Panc1 (cell line): Measurements from ENCODE around the gene LRRC42. TPM values are rescaled to one million over a fixed set of nuclear protein-coding genes. Genes with fewer than 3 reads are reported as not detected.

Source experiments
- ATAC-seq: fragments of 200-7000 bp; cut with Tn5 transposase; 2 replicates; pipeline ENCODE4 v1.9.1; 2020; ENCODE audit warnings: mild to moderate bottlenecking, moderate library complexity
- BruUV-seq: library from RNA; stranded (reverse); fragments of 400-500 nt; replicated peaks from 2 replicates; lab custom pipeline; 2021; lab: Mats Ljungman, UMichigan
- CTCF ChIA-PET: fragments of 300-600 bp; sonication (Branson Sonifier 250); formaldehyde crosslinking; loops from one replicate; lab custom pipeline; 2022; ENCODE audit warnings: antibody characterized with exemption; lab: Charles Lee
- POLR2A ChIA-PET: fragments of 300-600 bp; sonication (Branson Sonifier 250); formaldehyde crosslinking; loops from one replicate; lab custom pipeline; 2022; ENCODE audit warnings: antibody characterized with exemption; lab: Charles Lee
- DNase-seq: peaks from one replicate; pipeline ENCODE4 v3.0.0-alpha.2; 2010; ENCODE audit warnings: low read depth, low spot score
- H3K27ac ChIP-seq: 2 replicates; pipeline ENCODE4 v1.5.1; 2011; ENCODE audit warnings: mild to moderate bottlenecking, low read length, inconsistent platforms
- H3K27me3 ChIP-seq: fragments of 200-500 bp; sonication (Bioruptor generic); 2 replicates; pipeline ENCODE4 v1.6.0; 2014; ENCODE audit warnings: low read length, inconsistent platforms; ENCODE audit not compliant: control insufficient read depth, insufficient read depth
- H3K36me3 ChIP-seq: fragments of 200-500 bp; sonication (Bioruptor generic); 2 replicates; pipeline ENCODE4 v1.5.1; 2014; ENCODE audit warnings: inconsistent platforms, mild to moderate bottlenecking, low read length, moderate library complexity; ENCODE audit not compliant: control insufficient read depth, insufficient read depth
- H3K4me1 ChIP-seq: 2 replicates; pipeline ENCODE4 v1.5.1; 2011; ENCODE audit warnings: inconsistent platforms, mild to moderate bottlenecking, low read length, moderate library complexity; ENCODE audit not compliant: control insufficient read depth, insufficient read depth
- H3K4me3 ChIP-seq, 2 experiments: 2 replicates each; pipeline ENCODE4 v1.5.1; 2011 to 2012; ENCODE audit warnings: low read depth in 2 of 2, low read length in 2 of 2, mild to moderate bottlenecking in 2 of 2, inconsistent platforms in 1 of 2, moderate library complexity in 1 of 2
- H3K9me3 ChIP-seq: fragments of 200-500 bp; sonication (Bioruptor generic); 2 replicates; pipeline ENCODE4 v1.5.1; 2014; ENCODE audit warnings: low read depth, mild to moderate bottlenecking, inconsistent platforms, low read length, moderate library complexity; ENCODE audit not compliant: control insufficient read depth, insufficient read depth
- CTCF ChIP-seq: fragments of 450-650 bp; IDR thresholded peaks from 2 replicates; pipeline ENCODE4 v1.5.1; 2017; ENCODE audit warnings: mild to moderate bottlenecking
- POLR2AphosphoS5 ChIP-seq: IDR thresholded peaks from 2 replicates; pipeline ENCODE4 v1.6.1; 2012; ENCODE audit warnings: mild to moderate bottlenecking, low read depth, low read length, moderate library complexity
- REST ChIP-seq, 2 experiments: IDR thresholded peaks; 2 replicates each; pipeline ENCODE4 v1.6.1; 2011 to 2012; ENCODE audit warnings: low read depth in 2 of 2, control low read depth in 1 of 2, low read length in 1 of 2, mild to moderate bottlenecking in 1 of 2, moderate library complexity in 1 of 2; ENCODE audit not compliant: insufficient read depth in 1 of 2
- SIN3A ChIP-seq: IDR thresholded peaks from 2 replicates; pipeline ENCODE4 v1.6.1; 2012; ENCODE audit warnings: low read depth, mild to moderate bottlenecking, low read length, moderate library complexity, borderline replicate concordance; ENCODE audit not compliant: insufficient read depth
- TCF7L2 ChIP-seq: IDR thresholded peaks from 2 replicates; pipeline ENCODE4 v1.6.1; 2011; ENCODE audit warnings: mild to moderate bottlenecking, low read depth, low read length, inconsistent platforms
- in situ Hi-C: cut with HindIII; loops from 2 replicates; pipeline ENCODE4 v1.10.0; 2016; ENCODE audit warnings: low sequenced_read_pairs, low pct_unique_long_range_greater_than_20kb
- intact Hi-C: fragments of 100-400 bp; cut with micrococcal nuclease; formaldehyde crosslinking; loops from one replicate; pipeline ENCODE4 v1.10.0; 2022; ENCODE audit not compliant: unreplicated experiment
- total RNA-seq: library from RNA; stranded (reverse); gene quantifications from one replicate; pipeline ENCODE4 v1.2.1, GENCODE V29; 2021; ENCODE audit not compliant: unreplicated experiment

LRRC42 gene
- total RNA-seq, 1 experiment from 2014 or later = 41.0 TPM

- ChIA-PET POLR2A (interaction anchor here (0.6 kb wide), 1 partner anchor 508 kb away, joined by 4 read pairs; no protein-coding TSS in a partner anchor), CTCF (no interaction called here)
- no TSS peak for BruUV-seq
These were observed 5.5 kb downstream of the LRRC42 start for GRCh38 chr1:53951697-53952096.

GRCh38 chr1:53954128-53954527 is 8.0 kb downstream of the LRRC42 start:
- Histone ChIP-seq H3K27me3 (no peaks in the 10 kb centered on the region), H3K4me1 (peaks cover 6% of the 10 kb centered on the region), H3K36me3 (peaks cover 15% of the 10 kb centered on the region; the same call in 1 of the 2 replicates), H3K27ac (no peak overlapping the region), H3K4me3 (no peak overlapping the region), H3K9me3 (no peaks in the 10 kb centered on the region)
- no peak for TF ChIP-seq TCF7L2
- DNase-seq (no peak), ATAC-seq (no peak)
- in situ Hi-C loops = no loop called here
- BruUV-seq = no TSS peak
- CTCF ChIA-PET = no interaction called here
- intact Hi-C loops = no loop called here
- POLR2A ChIA-PET = interaction anchor here (0.8 kb wide), 1 partner anchor 9 kb away, joined by 3 read pairs; the partner anchor contains the start of gene IFT25

More at GRCh38 chr1:53951697-53952096, 5.5 kb downstream of the LRRC42 start:
- in situ Hi-C loops (no loop called here), intact Hi-C loops (no loop called here)
- Histone ChIP-seq H3K9me3 (no peaks in the 10 kb centered on the region), H3K27me3 (no peaks in the 10 kb centered on the region), H3K36me3 (peaks cover 10% of the 10 kb centered on the region), H3K4me1 (peaks cover 22% of the 10 kb centered on the region), H3K4me3 (no peak overlapping the region), H3K27ac (no peak overlapping the region)
- ATAC-seq (no peak), DNase-seq (no peak)
- TF ChIP-seq POLR2AphosphoS5 = no peak
- no peak for TF ChIP-seq CTCF
- no peak for TF ChIP-seq TCF7L2
- TF ChIP-seq REST (IDR thresholded peaks at IDR 0.05; ENCODE audit: insufficient read depth in 1 of 2, low read depth in 2 of 2, low read length in 1 of 2) = no peak
- no peak for TF ChIP-seq SIN3A

GRCh38 chr1:53956308-53957168 is 10.4 kb downstream of the LRRC42 start:
- POLR2A ChIA-PET = no interaction called here
- intact Hi-C loops (no loop called here), in situ Hi-C loops (no loop called here)
- DNase-seq (no peak), ATAC-seq (no peak)
- TF ChIP-seq REST (IDR thresholded peaks at IDR 0.05; ENCODE audit: insufficient read depth in 1 of 2, low read depth in 2 of 2, low read length in 1 of 2) (no peak), SIN3A (no peak), POLR2AphosphoS5 (no peak), TCF7L2 (no peak), CTCF (no peak)
- Histone ChIP-seq H3K27me3 (no peaks in the 10 kb centered on the region), H3K9me3 (no peaks in the 10 kb centered on the region), H3K4me3 (no peak overlapping the region), H3K36me3 (peaks cover 21% of the 10 kb centered on the region), H3K27ac (no peak overlapping the region), H3K4me1 (peaks cover 6% of the 10 kb centered on the region)
- CTCF ChIA-PET = interaction anchor here (0.5 kb wide), 1 partner anchor 97 kb away, joined by 4 read pairs; no protein-coding TSS in a partner anchor
- no TSS peak for BruUV-seq
